ENCODE results near the gene FAM151A.

DNA sequence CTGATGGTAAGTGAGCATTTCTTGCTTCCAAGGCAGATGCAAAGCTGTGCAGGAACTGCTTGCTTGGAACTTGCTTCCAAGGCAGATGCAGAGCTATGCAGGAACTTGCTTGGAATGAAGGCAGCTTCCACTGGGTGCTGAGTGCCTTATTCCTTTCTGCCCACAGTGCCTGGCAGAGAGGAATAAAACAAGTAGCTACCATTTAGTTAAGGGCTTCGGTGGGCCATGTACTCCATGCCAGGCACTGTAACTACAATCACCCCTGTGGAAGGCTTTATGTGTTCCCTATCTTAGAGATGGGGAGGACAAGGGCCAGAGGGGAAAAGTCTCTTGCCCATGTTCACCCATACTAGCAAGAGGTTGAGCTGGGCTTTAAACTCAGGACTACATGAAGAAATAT is 26.6 kb upstream of the FAM151A start:
- TF ChIP-seq, protein P1, sequence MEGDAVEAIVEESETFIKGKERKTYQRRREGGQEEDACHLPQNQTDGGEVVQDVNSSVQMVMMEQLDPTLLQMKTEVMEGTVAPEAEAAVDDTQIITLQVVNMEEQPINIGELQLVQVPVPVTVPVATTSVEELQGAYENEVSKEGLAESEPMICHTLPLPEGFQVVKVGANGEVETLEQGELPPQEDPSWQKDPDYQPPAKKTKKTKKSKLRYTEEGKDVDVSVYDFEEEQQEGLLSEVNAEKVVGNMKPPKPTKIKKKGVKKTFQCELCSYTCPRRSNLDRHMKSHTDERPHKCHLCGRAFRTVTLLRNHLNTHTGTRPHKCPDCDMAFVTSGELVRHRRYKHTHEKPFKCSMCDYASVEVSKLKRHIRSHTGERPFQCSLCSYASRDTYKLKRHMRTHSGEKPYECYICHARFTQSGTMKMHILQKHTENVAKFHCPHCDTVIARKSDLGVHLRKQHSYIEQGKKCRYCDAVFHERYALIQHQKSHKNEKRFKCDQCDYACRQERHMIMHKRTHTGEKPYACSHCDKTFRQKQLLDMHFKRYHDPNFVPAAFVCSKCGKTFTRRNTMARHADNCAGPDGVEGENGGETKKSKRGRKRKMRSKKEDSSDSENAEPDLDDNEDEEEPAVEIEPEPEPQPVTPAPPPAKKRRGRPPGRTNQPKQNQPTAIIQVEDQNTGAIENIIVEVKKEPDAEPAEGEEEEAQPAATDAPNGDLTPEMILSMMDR (optimal IDR thresholded peaks at IDR 0.05 in 1 of 3, IDR thresholded peaks at IDR 0.05 in 1 of 3, conservative IDR thresholded peaks at IDR 0.05 in 1 of 3; ENCODE audit: extremely low read depth in 1 of 3, insufficient read depth in 2 of 3, low read length in 3 of 3) = no peak
- no peak for TF ChIP-seq EZH2 (IDR thresholded peaks at IDR 0.05; ENCODE audit: low read length)

Measured in keratinocyte (primary cell).